ENCODE results near the gene KRTAP11-1. TPM values are rescaled to one million over a fixed set of nuclear protein-coding genes. Genes with fewer than 3 reads are reported as not detected.

KRTAP11-1 gene
- total RNA-seq, 2 donors from 2014 or later = not detected

- no peaks in the 10 kb centered on the region for H3K27me3 ChIP-seq
These were observed 1.7 kb upstream of the KRTAP11-1 start for GRCh38 chr21:30882866-30883597.

DNA sequence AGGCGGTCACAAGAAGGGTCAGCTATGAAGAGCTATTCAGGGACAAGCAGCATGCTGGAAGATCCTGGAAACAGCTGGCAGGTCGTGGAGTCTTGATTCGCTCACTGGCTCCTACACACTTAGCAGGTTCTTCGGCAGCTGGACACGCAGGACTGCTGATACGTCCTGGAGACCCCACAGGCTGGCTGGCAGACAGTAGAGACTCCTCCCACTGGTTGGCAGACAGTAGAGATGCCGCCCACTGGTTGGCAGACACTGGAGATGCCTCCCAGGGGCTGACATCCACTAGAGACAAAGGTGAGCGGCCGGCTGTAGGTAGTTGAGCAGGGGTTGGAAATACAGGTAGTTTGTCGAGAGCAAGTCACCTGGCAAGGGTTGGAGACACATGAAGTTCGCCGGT lies 466 bp downstream of the KRTAP11-1 start:
- Histone ChIP-seq H3K9ac (ENCODE audit: low read depth in 2 of 2, low read length in 2 of 2) (no peak overlapping the region), H3K27me3 (no peaks in the 10 kb centered on the region), H3K27ac (no peak overlapping the region), H3K9me3 (no peaks in the 10 kb centered on the region), H3K36me3 (no peaks in the 10 kb centered on the region), H3K4me1 (no peaks in the 10 kb centered on the region), H3K4me3 (no peak overlapping the region)
- TF ChIP-seq, protein P1, sequence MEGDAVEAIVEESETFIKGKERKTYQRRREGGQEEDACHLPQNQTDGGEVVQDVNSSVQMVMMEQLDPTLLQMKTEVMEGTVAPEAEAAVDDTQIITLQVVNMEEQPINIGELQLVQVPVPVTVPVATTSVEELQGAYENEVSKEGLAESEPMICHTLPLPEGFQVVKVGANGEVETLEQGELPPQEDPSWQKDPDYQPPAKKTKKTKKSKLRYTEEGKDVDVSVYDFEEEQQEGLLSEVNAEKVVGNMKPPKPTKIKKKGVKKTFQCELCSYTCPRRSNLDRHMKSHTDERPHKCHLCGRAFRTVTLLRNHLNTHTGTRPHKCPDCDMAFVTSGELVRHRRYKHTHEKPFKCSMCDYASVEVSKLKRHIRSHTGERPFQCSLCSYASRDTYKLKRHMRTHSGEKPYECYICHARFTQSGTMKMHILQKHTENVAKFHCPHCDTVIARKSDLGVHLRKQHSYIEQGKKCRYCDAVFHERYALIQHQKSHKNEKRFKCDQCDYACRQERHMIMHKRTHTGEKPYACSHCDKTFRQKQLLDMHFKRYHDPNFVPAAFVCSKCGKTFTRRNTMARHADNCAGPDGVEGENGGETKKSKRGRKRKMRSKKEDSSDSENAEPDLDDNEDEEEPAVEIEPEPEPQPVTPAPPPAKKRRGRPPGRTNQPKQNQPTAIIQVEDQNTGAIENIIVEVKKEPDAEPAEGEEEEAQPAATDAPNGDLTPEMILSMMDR (IDR thresholded peaks at IDR 0.05) = no peak
- DNase-seq = no peak
- intact Hi-C loops (cut with DNase I) = no loop called here

More at GRCh38 chr21:30882866-30883597, 1.7 kb upstream of the KRTAP11-1 start:
- Histone ChIP-seq H3K27ac (no peak overlapping the region), H3K9me3 (no peaks in the 10 kb centered on the region), H3K4me1 (no peaks in the 10 kb centered on the region), H3K36me3 (no peaks in the 10 kb centered on the region), H3K4me3 (no peak overlapping the region), H3K9ac (ENCODE audit: low read depth in 2 of 2, low read length in 2 of 2) (no peak overlapping the region)
- TF ChIP-seq, protein P1 (IDR thresholded peaks at IDR 0.05) = no peak
- DNase-seq = no peak
- intact Hi-C loops (cut with DNase I) = no loop called here

GRCh38 chr21:30874526-30874925 lies 6.9 kb downstream of the KRTAP11-1 start:
- Histone ChIP-seq H3K27ac (no peak overlapping the region), H3K4me3 (no peak overlapping the region), H3K27me3 (no peaks in the 10 kb centered on the region), H3K9me3 (no peaks in the 10 kb centered on the region), H3K36me3 (no peaks in the 10 kb centered on the region), H3K9ac (ENCODE audit: low read depth in 2 of 2, low read length in 2 of 2) (no peak overlapping the region), H3K4me1 (no peaks in the 10 kb centered on the region)
- no peak for DNase-seq
- intact Hi-C loops (cut with DNase I) = no loop called here
- TF ChIP-seq, protein P1 (IDR thresholded peaks at IDR 0.05) = no peak

DNA sequence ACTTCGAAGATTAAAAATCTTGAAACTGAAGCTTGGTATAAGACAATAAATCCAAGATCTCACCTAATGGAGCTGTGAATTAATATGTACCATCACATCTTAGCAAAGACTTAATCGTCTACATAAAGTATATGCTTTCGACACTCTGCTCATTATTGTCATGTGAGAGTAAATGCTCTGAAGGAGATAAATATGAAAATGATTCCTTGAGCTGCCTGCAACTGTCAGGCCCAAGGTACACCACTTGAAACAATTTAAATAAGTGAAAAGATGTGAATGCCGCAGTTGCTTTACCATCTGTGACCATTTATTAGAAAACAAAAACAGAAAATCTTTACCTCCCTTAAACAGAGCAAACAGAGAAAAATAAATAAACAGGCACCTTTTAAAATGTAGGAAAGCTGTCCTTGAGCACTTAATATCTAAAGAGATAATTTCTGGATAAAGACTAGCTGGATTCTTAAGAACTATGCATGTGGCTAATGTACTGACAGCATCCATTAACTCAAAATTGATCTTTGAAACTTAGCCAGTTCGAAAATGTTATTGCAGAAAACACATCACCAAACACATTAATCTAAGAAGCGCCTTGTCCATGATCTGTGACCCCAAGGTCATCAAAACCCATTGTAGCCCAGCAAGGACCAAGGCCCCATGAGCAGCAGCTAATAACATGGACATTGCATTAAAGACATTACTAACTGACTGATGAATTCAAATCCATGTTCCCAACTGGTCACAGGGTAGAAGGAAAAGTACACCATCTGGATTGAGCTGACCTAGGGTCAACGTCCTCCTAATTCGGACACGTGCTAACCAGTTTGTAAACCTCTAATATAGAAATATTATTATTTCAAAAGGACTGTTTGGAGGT lies 33.5 kb downstream of the KRTAP11-1 start:
- no peaks in the 10 kb centered on the region for H3K9me3 ChIP-seq
- no peak overlapping the region for H3K27ac ChIP-seq
- H3K36me3 ChIP-seq = no peaks in the 10 kb centered on the region
- H3K9ac ChIP-seq (ENCODE audit: low read depth in 2 of 2, low read length in 2 of 2) = no peak overlapping the region
- no peaks in the 10 kb centered on the region for H3K4me1 ChIP-seq
- DNase-seq = no peak
- intact Hi-C loops (cut with DNase I) = no loop called here
- TF ChIP-seq, protein P1 (IDR thresholded peaks at IDR 0.05) = no peak
- H3K27me3 ChIP-seq = no peaks in the 10 kb centered on the region
- H3K4me3 ChIP-seq = no peak overlapping the region

- Histone ChIP-seq H3K4me3 (no peak overlapping the region), H3K4me1 (no peaks in the 10 kb centered on the region), H3K27me3 (no peaks in the 10 kb centered on the region), H3K9ac (ENCODE audit: low read depth in 2 of 2, low read length in 2 of 2) (no peak overlapping the region), H3K9me3 (no peaks in the 10 kb centered on the region), H3K27ac (no peak overlapping the region), H3K36me3 (no peaks in the 10 kb centered on the region)
- TF ChIP-seq, protein P1 (IDR thresholded peaks at IDR 0.05) = no peak
- DNase-seq = no peak
- intact Hi-C loops (cut with DNase I) = no loop called here
These were observed 38.4 kb downstream of the KRTAP11-1 start for GRCh38 chr21:30842990-30843389.

Measured in colonic mucosa (tissue), 4 donors.